RWPE1 (cell line): ENCODE data around the gene PLA2G2E.
A peak's percentile ranks its signal among the peaks of the same experiment; 100 is the strongest.
"Not testable (repeated sequence)": the region's sequence is repeated elsewhere in the genome, so short reads cannot be mapped to it uniquely, and the experiment has no call there.

Experiments
- CTCF ChIA-PET: fragments of 350-600 bp; sonication (Branson Sonifier 250); formaldehyde crosslinking; extraction: SDS; loops from one replicate; lab custom pipeline; 2021; lab: Yijun Ruan, JAX
- POLR2A ChIA-PET: fragments of 400-600 bp; formaldehyde crosslinking; extraction: SDS; loops from one replicate; lab custom pipeline; 2020; ENCODE audit warnings: antibody characterized with exemption; ENCODE audit not compliant: low non-redundant PET; lab: Yijun Ruan, JAX
- DNase-seq: peaks from one replicate; pipeline ENCODE4 v3.0.0; 2012; ENCODE audit warnings: low spot score
- H3K27ac ChIP-seq: fragments of 450-650 bp; 2 replicates; pipeline ENCODE4 v1.5.1; 2017
- CTCF ChIP-seq: fragments of 450-650 bp; conservative IDR thresholded peaks from 2 replicates; pipeline ENCODE4 v1.5.1; 2017; ENCODE audit warnings: low read depth, mild to moderate bottlenecking

Gene PLA2G2E

GRCh38 chr1:19885821-19886220 is 37.6 kb downstream of the PLA2G2E start:
- TF ChIP-seq CTCF, result no peak
- no peak for DNase-seq
- POLR2A ChIA-PET, result no interaction called here
- H3K27ac ChIP-seq, result no peak overlapping the region
- CTCF ChIA-PET, result no interaction called here

GRCh38 chr1:19884312-19884711 is 39.1 kb downstream of the PLA2G2E start:
- CTCF ChIA-PET, result interaction anchor here (0.6 kb wide), 2 partner anchors 26 to 111 kb away, joined by 3 to 4 read pairs; no protein-coding TSS in a partner anchor
- DNase-seq, result no peak
- TF ChIP-seq CTCF, result no peak
- POLR2A ChIA-PET, result interaction anchor here (0.6 kb wide), 1 partner anchor 45 kb away, joined by 3 read pairs; no protein-coding TSS in a partner anchor
- H3K27ac ChIP-seq, result no peak overlapping the region

- peak; percentile 88 for TF ChIP-seq CTCF
Observed at GRCh38 chr1:19882111-19883071, 41.0 kb downstream of the PLA2G2E start, which contains the start of gene OTUD3. Gene OTUD3, plus strand, starts transcription at chr1:19882395. Its CDS starts 119 bp downstream, at chr1:19882514.

GRCh38 chr1:19880841-19881240 is 42.6 kb downstream of the PLA2G2E start:
- H3K27ac ChIP-seq, POLR2A ChIA-PET, CTCF ChIA-PET, DNase-seq: not testable (repeated sequence)

More at GRCh38 chr1:19882111-19883071, 41.0 kb downstream of the PLA2G2E start, which contains the start of gene OTUD3:
- H3K27ac ChIP-seq, result peak within 1 kb of the TSS; percentile 86
- peak; percentile 97 for DNase-seq
- CTCF ChIA-PET, result interaction anchor here (0.7 to 1.4 kb wide), 7 partner anchors 11 to 1516 kb away, joined by 3 to 5 read pairs (median 3); no protein-coding TSS in a partner anchor
- POLR2A ChIA-PET, result interaction anchor here (0.6 to 0.7 kb wide), 4 partner anchors 44 to 645 kb away, joined by 3 to 6 read pairs (median 3); no protein-coding TSS in a partner anchor

- no peak for DNase-seq
- TF ChIP-seq CTCF, result no peak
- no peak overlapping the region for H3K27ac ChIP-seq
- POLR2A ChIA-PET, result no interaction called here
- CTCF ChIA-PET, result no interaction called here
Observed at GRCh38 chr1:19879661-19880060, 43.8 kb downstream of the PLA2G2E start.

GRCh38 chr1:19879227-19879626 is 44.2 kb downstream of the PLA2G2E start:
- no peak for DNase-seq
- ChIA-PET CTCF (no interaction called here), POLR2A (no interaction called here)
- no peak for TF ChIP-seq CTCF
- no peak overlapping the region for H3K27ac ChIP-seq
